Bronchial epithelial cell (primary cell): ENCODE data around the gene CMTM4. TPM values are rescaled to one million over a fixed set of nuclear protein-coding genes. Genes with fewer than 3 reads are reported as not detected.

Experiments
- DNase-seq: peaks from one replicate; pipeline ENCODE4 v3.0.0-alpha.2; 2010; ENCODE audit warnings: low read depth
- FAIRE-seq: peaks from 2 replicates; lab custom pipeline; 2011; peaks lifted over from hg19 to GRCh38; lab: Jason Lieb, UNC
- H3K27me3 ChIP-seq: 2 replicates; pipeline ENCODE4 v1.5.1; 2011; ENCODE audit warnings: low read length; ENCODE audit not compliant: control insufficient read depth, insufficient read depth
- H3K36me3 ChIP-seq: 2 replicates; pipeline ENCODE4 v1.5.1; 2011; ENCODE audit warnings: low read length; ENCODE audit not compliant: control insufficient read depth, insufficient read depth
- H3K4me3 ChIP-seq: 2 replicates; pipeline ENCODE4 v1.5.1; 2011; ENCODE audit warnings: mild to moderate bottlenecking, low read depth, low read length, control low read depth
- CTCF ChIP-seq: IDR thresholded peaks from 2 replicates; pipeline ENCODE4 v1.5.1; 2011; ENCODE audit warnings: mild to moderate bottlenecking, moderate library complexity, low read length, control low read depth, inconsistent platforms; ENCODE audit not compliant: insufficient read depth, severe bottlenecking
- total RNA-seq: library from RNA; depleted of rRNA; stranded (reverse); fragments of >200 nt; gene quantifications from 2 replicates; pipeline ENCODE4 v1.2.1, GENCODE V29; 2014

Gene CMTM4
- total RNA-seq, 1 donor from 2014 or later, result 83.2 TPM

- Histone ChIP-seq H3K4me3 (no peak overlapping the region), H3K36me3 (no peaks in the 10 kb centered on the region), H3K27me3 (no peaks in the 10 kb centered on the region)
- TF ChIP-seq CTCF, result no peak
- DNase-seq (no peak), FAIRE-seq (no peak)
These were observed 47.4 kb downstream of the CMTM4 start for GRCh38 chr16:66649167-66649566.

GRCh38 chr16:66647866-66648265 lies 48.7 kb downstream of the CMTM4 start:
- no peaks in the 10 kb centered on the region for H3K36me3 ChIP-seq
- TF ChIP-seq CTCF, result no peak
- H3K27me3 ChIP-seq, result no peaks in the 10 kb centered on the region
- DNase-seq, result no peak
- H3K4me3 ChIP-seq, result no peak overlapping the region
- no peak for FAIRE-seq

GRCh38 chr16:66641387-66641786 lies 55.2 kb downstream of the CMTM4 start:
- TF ChIP-seq CTCF, result no peak
- Histone ChIP-seq H3K27me3 (no peaks in the 10 kb centered on the region), H3K36me3 (peaks cover 2% of the 10 kb centered on the region), H3K4me3 (no peak overlapping the region)
- DNase-seq, result no peak
- no peak for FAIRE-seq

- no peak for DNase-seq
- Histone ChIP-seq H3K4me3 (no peak overlapping the region), H3K36me3 (peaks cover 3% of the 10 kb centered on the region), H3K27me3 (no peaks in the 10 kb centered on the region)
- FAIRE-seq, result no peak
- no peak for TF ChIP-seq CTCF
These were observed 55.7 kb downstream of the CMTM4 start for GRCh38 chr16:66640724-66641314.

GRCh38 chr16:66639091-66639885 lies 57.3 kb downstream of the CMTM4 start:
- H3K4me3 ChIP-seq, result no peak overlapping the region
- no peaks in the 10 kb centered on the region for H3K27me3 ChIP-seq
- H3K36me3 ChIP-seq, result peaks cover 7% of the 10 kb centered on the region
- no peak for TF ChIP-seq CTCF
- DNase-seq (peak; percentile 83), FAIRE-seq (no peak)
